CD4-positive, alpha-beta T cell treated with Interferon alpha-2 for 1 hour (primary cell): Measurements from ENCODE around the gene TMPRSS15.
A peak's percentile ranks its signal among the peaks of the same experiment; 100 is the strongest.

ENCODE experiments used
- DNase-seq, 2 donors: peaks; one replicate each; pipeline ENCODE4 v3.0.0-alpha.2; 2020 to 2022

Gene TMPRSS15

GRCh38 chr21:18340387-18340942 lies 63.1 kb downstream of the TMPRSS15 start:
- no peak for DNase-seq

GRCh38 chr21:18335651-18336236 lies 67.8 kb downstream of the TMPRSS15 start:
- DNase-seq = no peak

- DNase-seq = no peak
Measured at GRCh38 chr21:18334066-18334465, 69.5 kb downstream of the TMPRSS15 start.

DNA sequence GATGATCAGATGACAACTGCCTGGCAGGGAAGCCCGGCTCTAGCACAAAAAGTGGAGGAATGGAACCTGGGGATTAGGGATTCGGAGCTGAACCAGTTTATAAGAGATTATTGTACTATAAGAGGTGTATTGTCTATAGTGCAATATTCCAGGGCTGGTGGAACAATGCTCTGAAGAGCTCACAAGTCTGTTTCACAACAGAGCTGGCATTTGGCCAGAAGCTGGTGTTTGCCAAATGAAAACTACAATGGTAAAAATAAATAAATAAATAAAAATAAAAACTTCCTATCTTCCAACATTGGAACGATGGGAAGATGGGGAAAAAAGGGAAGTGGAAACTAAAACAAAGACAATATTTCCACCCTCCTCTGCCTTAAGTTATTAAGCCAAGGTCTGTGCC lies 85.4 kb downstream of the TMPRSS15 start:
- no peak for DNase-seq

DNA sequence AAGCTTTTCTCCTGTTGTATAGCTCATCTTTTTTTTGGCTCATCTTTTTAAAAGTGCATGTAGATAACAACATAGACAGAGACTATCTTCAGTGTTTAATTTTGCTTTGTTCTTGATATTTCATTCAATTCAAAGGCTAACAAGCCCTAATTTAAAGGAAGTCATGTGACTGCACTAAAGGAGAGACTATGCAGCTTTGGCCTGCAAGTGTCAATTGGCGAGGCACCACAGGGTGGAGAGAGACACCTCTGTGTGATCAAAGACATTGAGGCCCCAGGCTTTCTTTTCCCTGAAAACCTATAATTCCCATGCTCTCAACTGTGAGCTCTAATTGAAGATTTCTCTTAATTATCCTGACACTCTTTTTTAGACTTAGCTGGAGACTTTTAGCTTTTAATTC lies 105.4 kb downstream of the TMPRSS15 start:
- DNase-seq = peak in 1 of 2 donors; percentile 1

DNA sequence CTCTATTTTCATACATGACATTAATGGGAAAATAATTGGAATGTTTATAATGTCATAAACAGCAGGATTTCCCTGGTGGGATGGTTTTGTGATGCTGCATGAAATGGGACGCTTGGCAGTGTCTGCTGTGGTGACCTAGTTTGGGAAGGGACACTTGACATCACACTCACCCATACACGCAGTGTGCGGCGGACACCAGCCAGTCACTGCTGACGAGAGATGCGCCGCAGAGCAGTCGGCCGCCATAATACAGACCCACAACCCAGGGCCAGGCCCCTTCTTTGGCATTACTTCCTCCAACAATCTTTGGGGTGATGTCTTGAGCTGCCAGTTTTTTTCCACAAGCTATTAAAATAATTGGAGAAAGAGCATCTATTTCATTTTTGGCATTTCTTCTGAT lies 109.5 kb downstream of the TMPRSS15 start:
- no peak for DNase-seq

GRCh38 chr21:18289876-18290275 lies 113.7 kb downstream of the TMPRSS15 start:
- no peak for DNase-seq

- no peak for DNase-seq
Measured at GRCh38 chr21:18285379-18285778, 118.2 kb downstream of the TMPRSS15 start.

- no peak for DNase-seq
Measured at GRCh38 chr21:18275781-18276180, 127.8 kb downstream of the TMPRSS15 start.

- DNase-seq = no peak
Measured at GRCh38 chr21:18274370-18274769, 129.2 kb downstream of the TMPRSS15 start.

DNA sequence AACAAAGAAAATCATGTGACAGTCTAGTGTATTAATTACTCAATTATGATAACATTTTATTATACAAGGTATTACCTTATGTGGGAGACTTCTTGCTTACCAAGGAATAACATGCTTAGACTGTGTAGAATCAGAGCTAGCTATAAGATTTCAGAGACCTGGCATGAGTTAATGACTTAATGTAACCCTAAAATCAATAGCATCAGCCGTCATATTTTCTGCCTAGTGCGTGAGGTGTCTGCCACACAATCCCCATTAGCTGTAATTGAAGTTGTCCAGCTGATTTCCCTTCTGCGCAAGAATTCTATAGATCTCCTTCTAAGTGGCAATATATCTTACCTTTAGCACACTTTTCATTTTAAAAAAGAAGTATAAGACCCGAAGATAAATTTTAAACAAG lies 130.2 kb downstream of the TMPRSS15 start:
- no peak for DNase-seq

DNA sequence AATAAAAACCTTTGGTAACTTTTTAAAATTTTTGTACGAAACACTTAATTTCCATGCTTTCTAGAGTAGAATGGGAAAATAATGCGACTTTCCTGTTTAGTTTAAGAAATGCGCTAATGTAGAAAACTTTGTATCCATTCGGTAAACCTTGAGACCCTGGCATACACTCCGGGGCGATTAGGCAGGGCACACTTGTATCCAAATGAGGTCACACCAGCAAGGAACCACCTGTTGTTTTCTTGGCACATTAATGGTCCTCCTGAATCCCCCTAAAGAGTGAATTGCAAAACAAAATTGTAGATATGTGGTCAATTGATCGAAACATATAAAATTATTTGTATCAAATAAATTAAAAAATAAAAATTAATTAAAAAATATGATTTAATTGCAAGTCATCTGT lies 133.7 kb downstream of the TMPRSS15 start:
- DNase-seq = no peak

GRCh38 chr21:18268906-18269305 lies 134.7 kb downstream of the TMPRSS15 start:
- no peak for DNase-seq

DNA sequence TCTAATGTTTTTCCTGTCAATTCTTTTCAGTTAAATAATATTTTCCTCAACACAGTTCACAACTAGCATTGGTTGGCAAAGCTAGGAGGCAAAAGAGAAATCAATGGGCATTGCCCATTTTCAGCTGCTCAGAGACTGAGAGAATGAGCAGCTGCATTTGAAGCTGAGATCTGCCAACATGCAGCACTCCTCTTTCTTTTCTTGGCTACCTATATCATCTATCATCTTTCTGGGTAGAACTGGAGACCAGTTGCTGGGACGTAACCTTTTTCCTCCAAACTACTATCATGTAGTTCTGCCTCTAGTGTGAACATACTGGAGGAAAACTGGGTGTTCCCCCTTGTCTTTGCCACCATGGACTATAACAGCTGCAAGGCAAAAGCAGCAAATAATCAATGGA lies 136.1 kb downstream of the TMPRSS15 start:
- DNase-seq = no peak

DNA sequence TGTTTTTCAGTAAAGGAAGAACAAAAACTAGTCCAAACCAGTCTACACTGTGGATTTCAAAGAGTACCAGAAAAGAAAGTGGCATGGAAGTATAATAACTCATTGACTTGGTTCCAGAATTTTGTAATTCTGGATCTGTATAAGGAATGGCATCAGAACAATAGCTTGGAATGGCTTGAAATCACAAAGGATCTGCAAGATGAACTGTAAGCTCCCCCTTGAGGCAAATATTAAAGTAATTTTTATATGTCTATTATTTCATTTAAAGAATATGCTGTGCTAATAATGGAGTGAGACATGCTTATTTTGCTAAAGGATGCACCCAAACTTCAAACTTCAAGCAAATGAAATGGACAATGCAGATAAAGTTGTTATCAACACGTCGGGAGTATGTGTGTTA lies 137.6 kb downstream of the TMPRSS15 start:
- no peak for DNase-seq

DNA sequence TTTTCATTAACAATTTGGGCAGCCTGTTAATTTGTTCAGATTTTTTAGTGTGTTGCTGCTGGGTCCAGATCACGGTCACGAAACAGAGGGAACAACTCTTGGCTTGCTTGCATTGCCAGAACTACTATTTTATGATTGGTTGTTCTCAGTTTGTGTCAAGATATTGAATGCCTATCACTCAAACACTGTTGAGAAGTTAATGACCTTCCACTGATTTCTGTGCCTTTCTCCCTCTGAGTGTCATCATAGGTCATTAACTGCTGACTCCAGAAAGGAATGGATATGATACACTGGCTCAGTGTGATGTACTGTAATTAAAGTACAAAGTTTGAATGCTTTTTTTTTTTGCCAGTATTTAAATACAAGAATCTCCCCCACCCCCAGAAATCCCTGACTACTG lies 149.8 kb downstream of the TMPRSS15 start:
- DNase-seq = no peak

DNA sequence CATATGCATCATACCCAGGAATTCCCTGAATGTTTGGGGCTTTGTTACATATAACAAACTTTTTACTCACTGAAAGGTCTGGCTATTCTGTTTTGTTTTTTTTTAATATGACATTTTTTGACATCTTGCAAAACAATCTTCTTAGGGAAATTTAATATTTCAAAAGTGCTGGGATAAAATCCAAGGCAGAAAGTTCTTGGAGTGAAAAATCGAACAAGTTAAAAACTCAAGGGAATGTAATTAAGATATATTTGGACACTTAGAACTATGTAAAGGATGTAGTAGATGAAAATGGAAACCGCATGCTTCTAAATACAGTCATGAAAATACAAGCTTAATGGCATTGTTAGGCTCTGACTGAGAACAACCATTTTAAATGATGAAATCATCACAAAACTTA lies 150.4 kb downstream of the TMPRSS15 start:
- DNase-seq = no peak

- no peak for DNase-seq
Measured at GRCh38 chr21:18252680-18253079, 150.9 kb downstream of the TMPRSS15 start.

GRCh38 chr21:18252256-18252655 lies 151.3 kb downstream of the TMPRSS15 start:
- DNase-seq = no peak

DNA sequence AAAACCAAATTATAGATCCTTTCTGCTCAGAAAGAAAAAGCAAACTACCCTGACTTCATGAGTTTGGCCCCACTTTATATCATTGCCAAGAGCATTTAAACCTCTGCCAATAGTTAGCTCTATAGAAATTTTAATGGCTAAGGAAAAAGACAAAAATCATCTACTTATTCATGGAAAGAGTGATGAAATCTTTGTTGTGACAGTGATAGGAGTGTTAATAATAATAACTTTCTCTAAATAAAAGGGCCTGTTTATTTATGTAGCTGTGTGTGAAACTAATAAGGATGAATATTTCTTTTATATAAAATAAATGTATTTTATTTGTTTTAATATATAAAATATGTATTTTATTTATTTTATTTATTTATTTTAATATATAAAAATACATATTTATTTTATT lies 152.5 kb downstream of the TMPRSS15 start:
- no peak for DNase-seq

DNA sequence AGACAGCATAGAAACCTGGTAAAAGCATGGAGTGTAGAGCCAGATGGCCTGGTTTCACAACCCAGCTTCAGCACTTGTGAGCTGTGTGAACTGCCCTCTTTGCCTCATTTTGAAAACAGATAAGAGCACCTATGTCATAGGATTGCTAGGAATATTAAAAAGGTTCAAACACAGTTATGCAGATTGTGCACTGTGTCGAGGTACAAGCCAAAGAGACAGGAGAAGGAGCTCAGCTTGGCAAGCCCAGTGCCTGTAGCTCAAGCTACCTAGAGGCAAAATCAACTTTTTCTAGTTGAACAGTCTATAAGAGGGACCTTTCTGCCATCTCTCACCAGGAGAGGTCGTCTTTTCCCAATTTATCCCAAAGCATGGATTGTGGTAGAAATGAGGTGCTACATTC lies 153.9 kb downstream of the TMPRSS15 start:
- DNase-seq = no peak

- no peak for DNase-seq
Measured at GRCh38 chr21:18248171-18248570, 155.4 kb downstream of the TMPRSS15 start.

GRCh38 chr21:18245464-18245967 lies 158.1 kb downstream of the TMPRSS15 start:
- DNase-seq = no peak

DNA sequence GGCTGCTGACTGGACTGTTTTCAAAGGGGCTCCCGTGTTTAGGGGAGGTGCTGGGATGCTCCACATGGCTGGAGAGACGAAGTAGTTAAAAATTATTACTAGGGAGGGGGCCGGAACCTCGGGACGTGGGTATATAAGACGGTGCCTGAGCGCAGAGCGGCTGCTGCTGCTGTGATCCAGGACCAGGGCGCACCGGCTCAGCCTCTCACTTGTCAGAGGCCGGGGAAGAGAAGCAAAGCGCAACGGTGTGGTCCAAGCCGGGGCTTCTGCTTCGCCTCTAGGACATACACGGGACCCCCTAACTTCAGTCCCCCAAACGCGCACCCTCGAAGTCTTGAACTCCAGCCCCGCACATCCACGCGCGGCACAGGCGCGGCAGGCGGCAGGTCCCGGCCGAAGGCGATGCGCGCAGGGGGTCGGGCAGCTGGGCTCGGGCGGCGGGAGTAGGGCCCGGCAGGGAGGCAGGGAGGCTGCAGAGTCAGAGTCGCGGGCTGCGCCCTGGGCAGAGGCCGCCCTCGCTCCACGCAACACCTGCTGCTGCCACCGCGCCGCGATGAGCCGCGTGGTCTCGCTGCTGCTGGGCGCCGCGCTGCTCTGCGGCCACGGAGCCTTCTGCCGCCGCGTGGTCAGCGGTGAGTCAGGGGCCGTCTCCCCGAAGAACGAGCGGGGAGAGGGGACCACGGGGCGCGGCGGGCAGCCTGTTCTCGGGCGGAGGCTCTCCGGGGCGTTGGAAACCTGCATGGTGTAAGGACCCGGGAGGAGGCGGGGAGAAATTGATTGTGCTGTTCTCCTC lies 158.7 kb downstream of the TMPRSS15 start, which contains the start of gene CHODL:
CHODL (plus strand) TSS at position 163 of the 793 bp plus-strand sequence; CDS start at position 554, 391 bp downstream.
- DNase-seq = no peak
